Peyer's patch (tissue), 4 donors: ENCODE results near the gene CRMP1.

Experiments
- CTCF ChIP-seq, 6 experiments: fragments of 450-650 bp in 4 of 6; fragments of 200-600 bp in 2 of 6; sonication (generic) in 1 of 6; IDR thresholded peaks; one replicate each; pipeline ENCODE4 v1.5.1; 2017 to 2019; ENCODE audit warnings: antibody characterized with exemption in 6 of 6, mild to moderate bottlenecking in 3 of 6, moderate library complexity in 1 of 6
- POLR2A ChIP-seq, 2 donors: fragments of 450-650 bp; IDR thresholded peaks; one replicate each; pipeline ENCODE4 v1.5.1; 2017; ENCODE audit warnings: antibody characterized with exemption in 2 of 2, mild to moderate bottlenecking in 2 of 2, moderate library complexity in 2 of 2

- TF ChIP-seq CTCF (IDR thresholded peaks at IDR 0.05) (no peak), POLR2A (IDR thresholded peaks at IDR 0.05) (no peak)
Measured at GRCh38 chr4:5890063-5890727, 2.7 kb downstream of the CRMP1 start.
